ENCODE measurements around the gene NEIL3.

GRCh38 chr4:177400030-177400429 is 90.4 kb downstream of the NEIL3 start:
- TF ChIP-seq PML (IDR thresholded peaks at IDR 0.05; ENCODE audit: low read length) (no peak), BCLAF1 (IDR thresholded peaks at IDR 0.05) (no peak), CTCF (IDR thresholded peaks at IDR 0.05 in 2 of 3, conservative IDR thresholded peaks at IDR 0.05 in 1 of 3; ENCODE audit: control insufficient read depth in 2 of 3, extremely low read depth in 1 of 3, insufficient read depth in 1 of 3, low read depth in 3 of 3, low read length in 3 of 3) (no peak), EGR1 (IDR thresholded peaks at IDR 0.05; ENCODE audit: borderline replicate concordance in 1 of 2, low read depth in 2 of 2, low read length in 2 of 2) (no peak), ZNF384 (IDR thresholded peaks at IDR 0.05; ENCODE audit: borderline replicate concordance, low read depth, low read length) (no peak)
